Measurements from ENCODE around the gene HTRA2. TPM values are rescaled to one million over a fixed set of nuclear protein-coding genes. Genes with fewer than 3 reads are reported as not detected.

HTRA2 gene
- total and polyA plus RNA-seq, 3 donors from 2014 or later = 36.5 to 46.8 (median 45.8) TPM

DNA sequence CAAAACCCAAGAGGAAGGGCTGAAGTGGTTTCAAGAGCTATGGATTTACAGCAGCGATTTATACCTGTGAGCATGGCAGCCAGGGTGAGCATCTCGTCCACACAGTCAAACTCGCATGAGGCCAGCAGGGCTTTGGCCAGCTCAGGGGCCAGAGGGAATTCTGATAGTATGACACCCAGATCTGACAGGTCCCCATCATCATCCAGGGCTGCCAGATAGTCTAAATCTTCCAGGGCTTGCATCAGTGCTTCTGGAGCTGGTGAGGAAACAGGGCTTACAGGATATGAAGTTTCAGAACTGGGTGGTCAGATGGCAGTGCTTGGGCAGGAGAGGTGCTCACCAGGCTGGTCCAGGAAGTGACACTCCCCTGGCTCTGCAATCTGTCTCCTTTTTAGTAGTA is 7.2 kb upstream of the HTRA2 start:
- WGBS, 2 donors = 70 to 79% methylated on average over 3 of the region's 3 CpGs
- intact Hi-C loops (cut with DNase I; ENCODE audit: low total_unique reads) = no loop called here
- DNase-seq = no peak
- no peak overlapping the region for H3K27ac ChIP-seq
- no peaks in the 10 kb centered on the region for H3K9me3 ChIP-seq
- H3K36me3 ChIP-seq (ENCODE audit: low read depth, missing control alignments) = no peaks in the 10 kb centered on the region
- no peak overlapping the region for H3K4me3 ChIP-seq
- TF ChIP-seq, protein P1, sequence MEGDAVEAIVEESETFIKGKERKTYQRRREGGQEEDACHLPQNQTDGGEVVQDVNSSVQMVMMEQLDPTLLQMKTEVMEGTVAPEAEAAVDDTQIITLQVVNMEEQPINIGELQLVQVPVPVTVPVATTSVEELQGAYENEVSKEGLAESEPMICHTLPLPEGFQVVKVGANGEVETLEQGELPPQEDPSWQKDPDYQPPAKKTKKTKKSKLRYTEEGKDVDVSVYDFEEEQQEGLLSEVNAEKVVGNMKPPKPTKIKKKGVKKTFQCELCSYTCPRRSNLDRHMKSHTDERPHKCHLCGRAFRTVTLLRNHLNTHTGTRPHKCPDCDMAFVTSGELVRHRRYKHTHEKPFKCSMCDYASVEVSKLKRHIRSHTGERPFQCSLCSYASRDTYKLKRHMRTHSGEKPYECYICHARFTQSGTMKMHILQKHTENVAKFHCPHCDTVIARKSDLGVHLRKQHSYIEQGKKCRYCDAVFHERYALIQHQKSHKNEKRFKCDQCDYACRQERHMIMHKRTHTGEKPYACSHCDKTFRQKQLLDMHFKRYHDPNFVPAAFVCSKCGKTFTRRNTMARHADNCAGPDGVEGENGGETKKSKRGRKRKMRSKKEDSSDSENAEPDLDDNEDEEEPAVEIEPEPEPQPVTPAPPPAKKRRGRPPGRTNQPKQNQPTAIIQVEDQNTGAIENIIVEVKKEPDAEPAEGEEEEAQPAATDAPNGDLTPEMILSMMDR (IDR thresholded peaks at IDR 0.05) = no peak
- H3K4me1 ChIP-seq = no peaks in the 10 kb centered on the region
- no peaks in the 10 kb centered on the region for H3K27me3 ChIP-seq

DNA sequence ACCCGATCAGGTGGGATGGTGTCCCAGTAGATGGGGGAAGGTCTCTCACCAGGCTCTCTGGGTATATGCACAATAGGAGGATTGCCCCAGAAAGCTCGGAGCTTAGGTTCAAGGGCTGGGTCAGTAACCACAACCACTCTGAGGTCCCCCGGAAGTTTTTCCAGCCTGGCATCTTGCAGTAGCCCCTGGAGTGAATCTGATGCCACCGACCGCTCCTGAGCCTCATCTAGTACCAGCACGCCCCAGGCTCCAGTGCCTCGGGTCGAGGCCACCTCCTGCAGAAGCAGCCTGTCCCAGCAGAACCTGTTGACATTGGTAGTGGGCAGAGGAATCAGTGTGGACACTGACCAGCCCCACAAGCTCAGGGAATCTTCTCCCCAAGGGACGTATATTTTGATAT is 5.7 kb upstream of the HTRA2 start:
- DNase-seq = no peak
- 86 to 91% methylated on average over 7 to 9 of the region's 9 CpGs for WGBS, 2 donors
- Histone ChIP-seq H3K36me3 (ENCODE audit: low read depth, missing control alignments) (no peaks in the 10 kb centered on the region), H3K27ac (no peak overlapping the region), H3K4me1 (peaks cover 7% of the 10 kb centered on the region), H3K9me3 (no peaks in the 10 kb centered on the region), H3K4me3 (no peak overlapping the region), H3K27me3 (no peaks in the 10 kb centered on the region)
- TF ChIP-seq POLR2A (IDR thresholded peaks at IDR 0.05) = no peak
- TF ChIP-seq, protein P1 (IDR thresholded peaks at IDR 0.05) = no peak
- intact Hi-C loops (cut with DNase I; ENCODE audit: low total_unique reads) = no loop called here

DNA sequence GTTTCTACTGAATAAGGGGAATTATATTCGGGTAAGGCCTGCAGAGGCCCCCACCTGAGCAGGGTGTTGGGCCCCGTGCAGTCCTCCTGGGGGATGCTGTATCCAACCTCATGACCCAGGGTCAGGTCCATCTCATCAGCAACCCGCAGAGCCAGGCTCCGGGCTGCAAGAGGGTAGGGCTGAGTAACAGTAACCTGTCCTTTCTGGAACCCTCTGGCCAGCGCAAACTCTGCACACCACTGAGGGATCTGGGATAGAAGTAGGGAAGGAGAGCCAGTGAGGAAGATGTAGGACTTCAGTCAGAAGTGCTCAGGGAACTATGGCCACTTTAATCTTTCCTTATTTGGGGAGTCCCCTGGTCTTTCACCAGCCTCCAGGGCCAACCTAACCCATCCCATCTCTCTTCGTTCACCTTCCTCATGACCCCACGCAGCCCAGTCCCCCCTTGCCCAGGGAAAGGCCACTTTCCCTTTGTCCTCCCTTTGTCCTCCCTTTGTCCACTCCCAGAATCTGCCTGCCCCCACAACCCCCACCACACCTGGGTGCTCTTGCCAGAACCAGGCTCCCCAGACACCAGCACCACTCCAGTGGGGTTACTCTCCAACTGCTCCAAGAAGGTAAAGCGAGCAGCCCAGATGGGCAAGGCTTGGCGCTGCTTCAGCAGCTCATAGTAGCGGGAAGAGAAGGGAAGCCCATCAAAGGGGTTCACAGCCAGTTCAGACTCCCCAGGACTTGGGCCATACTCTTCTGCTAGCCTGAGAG is 4.6 kb upstream of the HTRA2 start:
- Histone ChIP-seq H3K4me1 (peaks cover 7% of the 10 kb centered on the region), H3K4me3 (no peak overlapping the region), H3K27me3 (no peaks in the 10 kb centered on the region), H3K36me3 (ENCODE audit: low read depth, missing control alignments) (no peaks in the 10 kb centered on the region), H3K9me3 (no peaks in the 10 kb centered on the region), H3K27ac (no peak overlapping the region)
- DNase-seq = no peak
- intact Hi-C loops (cut with DNase I; ENCODE audit: low total_unique reads) = no loop called here
- TF ChIP-seq, protein P1 (IDR thresholded peaks at IDR 0.05) = no peak
- no peak for TF ChIP-seq POLR2A (IDR thresholded peaks at IDR 0.05)
- WGBS, 2 donors = 88 to 90% methylated on average over 10 of the region's 10 CpGs

DNA sequence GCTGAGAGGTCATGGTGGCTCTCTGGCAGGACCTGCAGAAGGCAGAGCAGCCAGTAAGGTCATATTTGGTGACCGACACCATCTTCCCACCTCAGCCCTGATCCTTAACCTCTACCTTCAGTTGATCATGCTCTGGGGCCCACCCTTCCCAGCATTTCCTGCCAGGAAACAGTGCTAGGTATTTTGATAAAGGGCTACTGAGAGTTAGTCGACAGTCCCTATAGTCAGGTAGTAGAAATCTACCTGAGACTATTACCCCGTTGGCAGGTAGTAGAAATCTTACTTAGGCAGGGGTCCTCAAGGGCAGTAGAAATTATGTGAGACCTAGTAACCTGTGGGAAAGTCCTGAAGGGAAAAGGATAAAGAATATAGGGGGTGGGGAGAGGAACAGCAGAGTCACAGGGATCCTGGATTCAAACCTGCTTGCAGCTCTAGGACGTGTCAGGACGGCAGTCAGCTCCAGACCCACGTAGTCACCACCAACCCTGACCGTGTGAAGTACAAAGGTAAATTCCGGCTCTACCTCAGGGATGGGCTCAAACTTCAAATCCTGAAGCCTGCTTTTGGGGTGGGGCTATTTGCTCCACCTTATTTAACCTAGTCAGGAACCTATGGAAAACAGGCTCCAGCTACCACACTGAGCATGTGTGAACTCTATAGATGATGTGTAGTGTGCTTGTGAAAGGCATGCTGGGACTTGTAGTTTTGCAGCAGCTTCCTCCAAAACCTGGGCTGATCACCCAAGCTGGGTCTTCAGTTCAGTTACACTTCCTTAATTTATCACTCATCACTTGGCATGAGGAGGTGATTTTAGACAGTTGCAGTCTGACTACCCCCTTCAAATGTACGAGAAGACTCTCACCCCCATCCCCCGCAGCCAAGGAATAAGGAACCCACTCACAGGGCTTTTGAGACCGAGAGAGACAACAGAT is 3.8 kb upstream of the HTRA2 start, which contains the start of gene DQX1:
Gene DQX1, minus strand, starts transcription at position 515 of the 932 bp plus-strand sequence. Its CDS starts 502 bp downstream, at position 13.
- no peaks in the 10 kb centered on the region for H3K9me3 ChIP-seq
- H3K27ac ChIP-seq = no peak within 1 kb of the TSS
- DNase-seq = peak; percentile 37
- H3K4me3 ChIP-seq = no peak within 1 kb of the TSS
- no peaks in the 10 kb centered on the region for H3K27me3 ChIP-seq
- no peak for TF ChIP-seq POLR2A (IDR thresholded peaks at IDR 0.05)
- TF ChIP-seq, protein P1 (IDR thresholded peaks at IDR 0.05) = no peak
- 86 to 93% methylated on average over 11 of the region's 11 CpGs for WGBS, 2 donors
- H3K4me1 ChIP-seq = peaks cover 10% of the 10 kb centered on the region
- intact Hi-C loops (cut with DNase I; ENCODE audit: low total_unique reads) = no loop called here
- no peaks in the 10 kb centered on the region for H3K36me3 ChIP-seq (ENCODE audit: low read depth, missing control alignments)
